ENCODE data around the gene NBPF11.
"Not testable (repeated sequence)": the region's sequence is repeated elsewhere in the genome, so short reads cannot be mapped to it uniquely, and the experiment has no call there.

Gene NBPF11

GRCh38 chr1:148161053-148161901, 9.2 kb upstream of the NBPF11 start:
- DNase-seq (ENCODE audit: low spot score), result no peak
- in situ Hi-C loops (cut with MboI; ENCODE audit: low sequenced_read_pairs, unreplicated experiment), result no loop called here
- TF ChIP-seq, protein P1, sequence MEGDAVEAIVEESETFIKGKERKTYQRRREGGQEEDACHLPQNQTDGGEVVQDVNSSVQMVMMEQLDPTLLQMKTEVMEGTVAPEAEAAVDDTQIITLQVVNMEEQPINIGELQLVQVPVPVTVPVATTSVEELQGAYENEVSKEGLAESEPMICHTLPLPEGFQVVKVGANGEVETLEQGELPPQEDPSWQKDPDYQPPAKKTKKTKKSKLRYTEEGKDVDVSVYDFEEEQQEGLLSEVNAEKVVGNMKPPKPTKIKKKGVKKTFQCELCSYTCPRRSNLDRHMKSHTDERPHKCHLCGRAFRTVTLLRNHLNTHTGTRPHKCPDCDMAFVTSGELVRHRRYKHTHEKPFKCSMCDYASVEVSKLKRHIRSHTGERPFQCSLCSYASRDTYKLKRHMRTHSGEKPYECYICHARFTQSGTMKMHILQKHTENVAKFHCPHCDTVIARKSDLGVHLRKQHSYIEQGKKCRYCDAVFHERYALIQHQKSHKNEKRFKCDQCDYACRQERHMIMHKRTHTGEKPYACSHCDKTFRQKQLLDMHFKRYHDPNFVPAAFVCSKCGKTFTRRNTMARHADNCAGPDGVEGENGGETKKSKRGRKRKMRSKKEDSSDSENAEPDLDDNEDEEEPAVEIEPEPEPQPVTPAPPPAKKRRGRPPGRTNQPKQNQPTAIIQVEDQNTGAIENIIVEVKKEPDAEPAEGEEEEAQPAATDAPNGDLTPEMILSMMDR (IDR thresholded peaks at IDR 0.05; ENCODE audit: borderline replicate concordance, control extremely low read depth, extremely low read depth, insufficient read depth, missing control alignments), result no peak

DNA sequence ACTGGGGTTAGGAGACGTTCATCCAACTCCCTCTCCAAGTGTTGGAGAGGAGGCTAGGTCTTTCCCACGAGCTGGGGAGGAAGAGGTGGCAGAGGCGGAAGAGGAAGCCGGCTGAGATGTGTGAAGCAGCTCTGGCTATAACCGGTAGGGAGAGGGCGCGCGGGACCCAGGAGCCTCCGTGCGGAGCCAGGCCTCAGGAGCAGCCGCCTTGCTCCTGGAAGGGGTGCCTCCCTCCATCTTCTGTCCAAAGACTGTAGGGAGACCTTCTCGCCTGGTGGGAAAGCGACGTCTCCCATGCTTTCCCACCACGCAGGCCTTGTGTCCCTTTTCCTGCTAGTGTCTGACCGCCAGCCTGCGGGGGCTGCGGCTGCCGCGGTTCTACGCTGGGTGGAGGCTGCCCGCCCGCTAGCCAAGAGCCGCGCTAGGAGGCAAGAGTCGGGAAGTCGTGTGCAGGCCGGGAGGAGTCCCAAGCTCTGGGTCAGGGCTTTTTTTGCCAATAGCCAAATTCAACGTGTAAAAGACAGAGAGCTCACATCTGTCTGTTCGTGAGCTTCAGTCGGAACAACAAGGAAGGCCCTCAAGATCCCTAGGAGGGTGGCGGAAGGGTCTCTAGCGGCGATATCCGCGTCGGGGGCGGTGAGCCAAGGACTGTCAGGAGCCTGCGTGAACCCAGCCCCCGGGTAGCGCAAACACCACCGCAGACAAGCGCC, 8.4 kb upstream of the NBPF11 start:
- in situ Hi-C loops (cut with MboI; ENCODE audit: low sequenced_read_pairs, unreplicated experiment), result no loop called here
- TF ChIP-seq, protein P1 (IDR thresholded peaks at IDR 0.05; ENCODE audit: borderline replicate concordance, control extremely low read depth, extremely low read depth, insufficient read depth, missing control alignments), result no peak
- DNase-seq (ENCODE audit: low spot score), result no peak

DNA sequence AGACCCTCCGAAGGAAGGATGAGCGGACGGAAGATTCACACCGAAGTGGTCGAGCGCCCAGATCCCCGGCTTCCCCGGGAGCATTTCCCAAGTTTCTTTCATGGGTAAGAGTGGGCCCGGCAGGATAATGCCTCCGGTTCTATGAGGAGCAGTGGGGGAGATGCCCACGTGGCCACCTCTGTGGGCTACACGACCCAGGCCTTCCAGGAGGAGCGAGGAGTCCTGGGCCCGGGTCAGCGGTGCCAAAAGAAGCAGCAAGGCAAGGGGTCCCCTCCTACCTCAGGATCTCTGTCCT, 7.9 kb upstream of the NBPF11 start:
- peak; percentile 17 for DNase-seq (ENCODE audit: low spot score)
- in situ Hi-C loops (cut with MboI; ENCODE audit: low sequenced_read_pairs, unreplicated experiment), result no loop called here
- TF ChIP-seq, protein P1 (IDR thresholded peaks at IDR 0.05; ENCODE audit: borderline replicate concordance, control extremely low read depth, extremely low read depth, insufficient read depth, missing control alignments), result no peak

DNA sequence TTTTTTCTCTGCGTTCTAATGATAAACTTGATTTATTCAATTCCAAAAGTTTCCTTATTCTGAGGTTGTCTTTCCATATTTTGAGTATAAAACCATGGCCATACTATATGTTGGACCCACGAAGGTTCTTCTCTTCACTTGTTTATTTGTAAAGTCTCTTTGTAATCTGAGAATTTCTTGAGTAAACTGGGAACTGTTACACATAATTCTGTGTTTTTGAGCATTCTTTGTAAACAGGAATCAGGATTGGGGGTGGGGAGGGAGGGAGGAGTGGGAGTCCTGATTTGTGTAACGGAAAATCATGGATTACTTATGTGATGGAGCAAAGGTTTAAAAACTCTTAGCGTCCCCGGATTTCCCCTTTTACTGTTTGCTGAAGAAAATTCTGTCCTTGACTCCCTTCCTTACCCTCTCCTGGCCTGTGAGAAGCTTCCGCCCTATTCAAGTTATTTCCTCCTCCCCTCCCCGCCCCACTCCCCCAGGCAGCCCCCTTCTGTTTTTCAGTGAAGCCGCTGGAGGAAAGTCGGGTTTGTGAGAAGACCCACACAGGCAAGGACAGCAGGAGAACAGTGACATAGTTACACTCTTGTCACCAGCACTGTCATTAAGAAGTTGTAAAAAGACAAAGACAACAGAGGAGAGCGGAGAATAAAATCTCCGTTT, 6.4 kb upstream of the NBPF11 start:
- in situ Hi-C loops (cut with MboI; ENCODE audit: low sequenced_read_pairs, unreplicated experiment), result no loop called here

GRCh38 chr1:148157803-148158202, 5.7 kb upstream of the NBPF11 start:
- in situ Hi-C loops (cut with MboI; ENCODE audit: low sequenced_read_pairs, unreplicated experiment), result not testable (repeated sequence)

More for the DNA sequence above, 6.4 kb upstream of the NBPF11 start:
- TF ChIP-seq, protein P1 (IDR thresholded peaks at IDR 0.05; ENCODE audit: borderline replicate concordance, control extremely low read depth, extremely low read depth, insufficient read depth, missing control alignments), result no peak
- no peak for DNase-seq (ENCODE audit: low spot score)

GRCh38 chr1:148155494-148156275, 3.6 kb upstream of the NBPF11 start:
- in situ Hi-C loops (cut with MboI; ENCODE audit: low sequenced_read_pairs, unreplicated experiment); DNase-seq (ENCODE audit: low spot score): not testable (repeated sequence)

More at GRCh38 chr1:148157803-148158202, 5.7 kb upstream of the NBPF11 start:
- DNase-seq (ENCODE audit: low spot score), result not testable (repeated sequence)

DNA sequence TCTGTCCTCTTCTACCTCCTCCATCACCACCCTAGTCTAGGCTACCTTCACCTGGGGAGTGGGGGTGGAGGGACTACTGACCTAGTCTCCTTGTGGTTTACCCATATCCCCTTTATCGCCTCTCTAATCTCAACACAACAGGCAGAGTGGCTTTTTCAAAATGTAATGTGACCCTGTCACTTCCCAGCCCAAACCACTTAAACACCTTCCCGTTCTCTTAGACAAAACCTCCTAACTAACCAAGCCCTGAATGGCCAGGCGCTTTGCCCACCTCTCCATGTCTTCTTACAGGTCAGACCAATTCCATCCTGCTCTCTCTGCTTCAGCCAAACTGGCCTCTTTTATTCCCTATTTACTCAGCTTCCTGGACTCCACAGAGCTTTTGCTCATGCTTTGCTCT, 714 bp upstream of the NBPF11 start:
- in situ Hi-C loops (cut with MboI; ENCODE audit: low sequenced_read_pairs, unreplicated experiment); DNase-seq (ENCODE audit: low spot score): not testable (repeated sequence)

DNA sequence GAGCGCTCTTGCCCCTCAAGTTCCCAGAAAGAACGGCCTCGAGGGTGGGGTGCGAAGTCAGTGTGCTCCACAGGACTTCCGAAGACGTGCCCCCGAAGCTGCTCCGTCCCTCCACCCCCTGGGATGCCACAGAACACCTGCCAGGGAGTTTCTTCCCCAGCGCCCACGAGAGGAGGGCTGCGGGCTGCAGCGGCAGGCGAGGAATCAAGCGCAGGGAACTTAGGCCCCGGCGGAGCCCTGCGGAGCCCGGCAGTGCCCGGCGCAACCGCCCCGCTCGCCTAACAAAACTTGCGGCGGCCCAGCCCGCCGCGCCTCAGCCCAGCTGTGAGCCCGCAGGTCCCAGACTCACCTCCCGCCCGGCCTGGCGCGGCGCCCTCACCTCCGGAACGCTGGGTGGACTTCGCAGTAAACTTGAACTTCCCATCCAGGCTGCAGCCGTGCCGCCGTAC, 686 bp downstream of the NBPF11 start:
- DNase-seq (ENCODE audit: low spot score), result peak; percentile 21
- in situ Hi-C loops (cut with MboI; ENCODE audit: low sequenced_read_pairs, unreplicated experiment), result not testable (repeated sequence)

GRCh38 chr1:148150945-148151344, 1.1 kb downstream of the NBPF11 start:
- in situ Hi-C loops (cut with MboI; ENCODE audit: low sequenced_read_pairs, unreplicated experiment); DNase-seq (ENCODE audit: low spot score): not testable (repeated sequence)

- DNase-seq (ENCODE audit: low spot score); in situ Hi-C loops (cut with MboI; ENCODE audit: low sequenced_read_pairs, unreplicated experiment): not testable (repeated sequence)
Measured at GRCh38 chr1:148150014-148150413, 2.1 kb downstream of the NBPF11 start.

GRCh38 chr1:148149050-148149815, 2.8 kb downstream of the NBPF11 start:
- in situ Hi-C loops (cut with MboI; ENCODE audit: low sequenced_read_pairs, unreplicated experiment); DNase-seq (ENCODE audit: low spot score): not testable (repeated sequence)
